Progenitor cell of endocrine pancreas (in vitro differentiated cells): ENCODE data around the gene PDGFA. TPM values are rescaled to one million over a fixed set of nuclear protein-coding genes. Genes with fewer than 3 reads are reported as not detected.

Experiments
- DNase-seq: peaks from one replicate; pipeline ENCODE4 v3.0.0; 2021; ENCODE audit warnings: low spot score; ENCODE audit not compliant: unreplicated experiment
- H3K27ac Mint-ChIP-seq: 2 replicates; pipeline ENCODE4 v1.8.0; 2021; ENCODE audit warnings: mild to moderate bottlenecking, moderate library complexity, mixed read lengths
- H3K27me3 Mint-ChIP-seq: 2 replicates; pipeline ENCODE4 v1.8.0; 2021; ENCODE audit warnings: mixed read lengths
- H3K36me3 Mint-ChIP-seq: 2 replicates; pipeline ENCODE4 v1.8.0; 2022; ENCODE audit warnings: mixed read lengths; ENCODE audit not compliant: insufficient read depth
- H3K4me1 Mint-ChIP-seq: 2 replicates; pipeline ENCODE4 v1.8.0; 2021; ENCODE audit warnings: low read depth, mixed read lengths
- H3K4me3 Mint-ChIP-seq: 2 replicates; pipeline ENCODE4 v1.8.0; 2021; ENCODE audit warnings: low read depth, mild to moderate bottlenecking, moderate library complexity, mixed read lengths
- H3K9me3 Mint-ChIP-seq: 2 replicates; pipeline ENCODE4 v1.8.0; 2021; ENCODE audit warnings: low read depth, mixed read lengths
- total RNA-seq: library from RNA; stranded (reverse); gene quantifications from 2 replicates; pipeline ENCODE4 v1.2.1, GENCODE V29; 2021
- TF ChIP-seq, protein P1 (sequence below): fragments of 200-600 bp; sonication (generic); IDR thresholded peaks from one replicate; pipeline ENCODE4 v1.5.0; 2021; ENCODE audit warnings: antibody characterized with exemption, mild to moderate bottlenecking; ENCODE audit not compliant: unreplicated experiment

The PDGFA gene
- total RNA-seq, 1 donor from 2014 or later, result 86.2 TPM

DNA sequence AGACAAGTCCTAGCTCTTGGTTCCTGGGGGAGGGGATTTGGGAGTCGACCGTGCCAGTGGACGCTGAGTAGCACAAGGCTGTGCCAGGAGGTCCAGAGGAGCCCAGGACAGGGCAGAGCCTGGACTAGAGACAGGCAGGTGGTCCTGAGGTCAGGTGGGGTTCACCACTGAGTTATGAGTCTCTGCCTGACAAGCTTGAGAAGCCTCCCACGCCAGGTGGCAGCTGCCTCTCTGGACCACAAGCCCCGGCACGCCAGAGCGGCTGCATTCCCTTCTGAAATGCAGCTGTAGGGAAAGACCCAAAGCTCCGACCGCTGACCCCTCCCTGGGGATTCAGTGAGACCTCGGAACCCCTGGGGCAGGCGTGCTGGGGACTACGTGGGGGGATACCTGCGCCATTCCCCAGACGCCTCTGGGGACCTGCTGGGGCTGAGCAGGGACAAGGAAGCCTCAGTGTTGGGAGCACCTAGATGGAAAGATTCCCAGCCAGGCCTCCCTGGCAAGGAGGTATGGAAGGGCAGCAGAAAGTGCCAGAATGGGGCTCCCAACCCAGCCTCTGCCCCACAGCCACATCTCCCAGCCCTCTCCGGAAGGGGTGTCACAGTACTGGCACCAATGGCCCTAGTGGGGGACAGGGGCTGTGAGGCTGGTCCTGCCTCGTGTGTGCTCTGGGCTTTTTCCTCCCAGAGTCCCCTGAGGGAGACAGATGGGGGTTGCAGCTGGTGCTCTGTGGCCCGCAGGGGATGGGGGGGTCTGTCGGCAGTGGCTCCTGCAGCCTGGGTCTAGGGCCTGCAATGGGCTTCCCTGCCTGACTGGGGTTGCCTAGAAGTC lies 29.0 kb downstream of the PDGFA start:
- H3K27ac Mint-ChIP-seq, result no peak overlapping the region
- no peaks in the 10 kb centered on the region for H3K27me3 Mint-ChIP-seq
- TF ChIP-seq, protein P1, sequence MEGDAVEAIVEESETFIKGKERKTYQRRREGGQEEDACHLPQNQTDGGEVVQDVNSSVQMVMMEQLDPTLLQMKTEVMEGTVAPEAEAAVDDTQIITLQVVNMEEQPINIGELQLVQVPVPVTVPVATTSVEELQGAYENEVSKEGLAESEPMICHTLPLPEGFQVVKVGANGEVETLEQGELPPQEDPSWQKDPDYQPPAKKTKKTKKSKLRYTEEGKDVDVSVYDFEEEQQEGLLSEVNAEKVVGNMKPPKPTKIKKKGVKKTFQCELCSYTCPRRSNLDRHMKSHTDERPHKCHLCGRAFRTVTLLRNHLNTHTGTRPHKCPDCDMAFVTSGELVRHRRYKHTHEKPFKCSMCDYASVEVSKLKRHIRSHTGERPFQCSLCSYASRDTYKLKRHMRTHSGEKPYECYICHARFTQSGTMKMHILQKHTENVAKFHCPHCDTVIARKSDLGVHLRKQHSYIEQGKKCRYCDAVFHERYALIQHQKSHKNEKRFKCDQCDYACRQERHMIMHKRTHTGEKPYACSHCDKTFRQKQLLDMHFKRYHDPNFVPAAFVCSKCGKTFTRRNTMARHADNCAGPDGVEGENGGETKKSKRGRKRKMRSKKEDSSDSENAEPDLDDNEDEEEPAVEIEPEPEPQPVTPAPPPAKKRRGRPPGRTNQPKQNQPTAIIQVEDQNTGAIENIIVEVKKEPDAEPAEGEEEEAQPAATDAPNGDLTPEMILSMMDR, result no peak
- no peak overlapping the region for H3K4me3 Mint-ChIP-seq
- H3K4me1 Mint-ChIP-seq, result peaks cover 21% of the 10 kb centered on the region
- no peak for DNase-seq
- H3K36me3 Mint-ChIP-seq, result peaks cover 2% of the 10 kb centered on the region
- H3K9me3 Mint-ChIP-seq, result peaks cover 9% of the 10 kb centered on the region

- no peaks in the 10 kb centered on the region for H3K27me3 Mint-ChIP-seq
- H3K9me3 Mint-ChIP-seq, result peaks cover 9% of the 10 kb centered on the region
- no peak for DNase-seq
- TF ChIP-seq, protein P1, result no peak
- H3K27ac Mint-ChIP-seq, result no peak overlapping the region
- no peaks in the 10 kb centered on the region for H3K36me3 Mint-ChIP-seq
- peaks cover 28% of the 10 kb centered on the region for H3K4me1 Mint-ChIP-seq
- H3K4me3 Mint-ChIP-seq, result no peak overlapping the region
Observed at GRCh38 chr7:489876-490275, 29.8 kb downstream of the PDGFA start.

DNA sequence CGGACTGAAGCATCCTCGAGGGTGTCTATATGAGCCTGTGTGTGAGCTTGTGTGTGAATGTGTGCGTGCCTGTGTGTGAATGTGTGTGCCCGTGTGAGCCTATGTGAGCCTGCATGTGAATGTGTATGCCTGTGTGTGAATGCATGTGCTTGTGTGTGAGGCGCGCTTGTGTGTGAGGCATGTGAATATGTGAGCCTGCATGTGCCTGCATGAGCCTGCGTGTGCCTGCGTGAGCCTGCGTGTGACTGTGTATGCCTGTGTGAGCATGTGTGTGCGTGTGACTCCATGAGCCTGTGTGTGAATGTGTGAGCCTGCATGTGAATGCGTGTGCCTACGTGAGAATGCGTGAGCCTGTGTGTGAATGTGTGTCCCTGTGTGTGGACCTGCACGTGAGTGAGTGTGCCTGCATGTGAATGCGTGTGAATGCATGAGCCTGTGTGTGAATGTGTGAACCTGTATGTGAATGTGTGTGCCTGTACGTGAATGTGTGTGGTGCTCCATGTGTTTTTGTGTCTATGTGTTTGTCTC lies 33.4 kb downstream of the PDGFA start:
- TF ChIP-seq, protein P1, result no peak
- H3K27me3 Mint-ChIP-seq, result no peaks in the 10 kb centered on the region
- H3K9me3 Mint-ChIP-seq, result peaks cover 17% of the 10 kb centered on the region
- H3K36me3 Mint-ChIP-seq, result no peaks in the 10 kb centered on the region
- H3K4me3 Mint-ChIP-seq, result peak overlapping the region; percentile 46
- peak overlapping the region; percentile 89 for H3K27ac Mint-ChIP-seq
- DNase-seq, result no peak
- H3K4me1 Mint-ChIP-seq, result peaks cover 32% of the 10 kb centered on the region

DNA sequence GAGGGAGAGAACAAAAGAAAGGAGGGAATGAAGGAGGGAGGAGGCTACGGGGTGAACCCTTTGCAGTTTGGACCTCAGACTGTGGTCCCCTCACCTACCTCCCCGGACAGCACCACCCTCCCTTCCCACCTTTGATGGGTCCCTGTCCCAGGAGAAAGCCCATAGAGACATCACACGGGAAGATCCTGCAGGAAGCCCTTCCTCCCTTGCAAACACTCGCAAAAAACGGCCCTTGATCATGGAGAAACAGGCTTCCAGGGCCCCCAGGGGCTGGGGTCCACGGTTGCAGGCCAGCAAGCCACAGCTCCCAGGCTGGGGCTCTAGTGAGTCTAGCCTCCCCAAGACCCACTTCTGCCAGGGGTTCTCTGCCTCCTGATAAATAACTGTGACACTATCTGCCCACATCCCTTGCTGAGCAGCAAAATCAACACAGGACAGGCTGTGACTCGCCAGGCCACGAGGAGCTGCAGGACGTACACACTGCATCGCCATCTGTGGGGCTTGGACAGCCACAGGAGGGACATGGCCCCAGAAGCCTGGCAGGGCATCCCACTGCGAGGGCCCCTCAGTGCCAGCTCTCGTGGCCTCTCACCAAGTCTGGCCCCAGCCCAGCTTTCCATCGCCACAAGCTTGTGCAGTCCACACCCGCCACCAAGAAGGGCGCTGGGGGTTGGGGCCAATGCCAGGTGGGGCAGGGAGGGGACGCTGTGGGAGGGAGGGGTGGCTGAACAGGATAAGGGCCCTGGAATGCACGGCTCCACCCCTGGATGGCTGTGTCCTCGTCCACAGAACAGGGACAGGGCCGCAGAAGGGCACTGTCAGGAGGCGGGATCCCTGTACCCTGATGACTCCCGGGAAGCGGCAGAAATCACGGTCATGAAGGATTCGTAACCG lies 34.2 kb downstream of the PDGFA start:
- Mint-ChIP-seq H3K4me1 (peaks cover 38% of the 10 kb centered on the region), H3K9me3 (peaks cover 17% of the 10 kb centered on the region), H3K27ac (peak overlapping the region; percentile 29), H3K36me3 (no peaks in the 10 kb centered on the region), H3K4me3 (no peak overlapping the region), H3K27me3 (no peaks in the 10 kb centered on the region)
- DNase-seq, result no peak
- TF ChIP-seq, protein P1, result no peak
